ENCODE measurements around the gene C1orf53. TPM values are rescaled to one million over a fixed set of nuclear protein-coding genes. Genes with fewer than 3 reads are reported as not detected.
"Not testable (repeated sequence)": the region's sequence is repeated elsewhere in the genome, so short reads cannot be mapped to it uniquely, and the experiment has no call there.

Gene C1orf53
- total and polyA plus RNA-seq, 2 of the 8 experiments (the other 6 are each of a cell fraction or from before 2014, with no cell fraction given) = 0.56 to 1.3 TPM

DNA sequence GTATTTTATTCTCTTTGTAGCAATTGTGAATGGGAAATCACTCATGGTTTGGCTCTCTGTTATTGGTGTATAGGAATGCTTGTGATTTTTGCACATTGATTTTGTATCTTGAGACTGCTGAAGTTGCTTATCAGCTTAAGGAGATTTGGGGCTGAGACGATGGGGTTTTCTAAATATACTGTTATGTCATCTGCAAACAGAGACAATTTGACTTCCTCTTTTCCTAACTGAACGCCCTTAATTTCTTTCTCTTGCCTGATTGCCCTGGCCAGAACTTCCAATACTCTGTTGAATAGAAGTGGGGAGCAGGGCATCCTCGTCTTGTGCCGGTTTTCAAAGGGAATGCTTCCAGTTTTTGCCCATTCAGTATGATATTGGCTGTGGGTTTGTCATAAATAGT lies 22.0 kb upstream of the C1orf53 start:
- H2BK12ac ChIP-seq (ENCODE audit: low read depth, low read length); H4K5ac ChIP-seq (ENCODE audit: insufficient read length, low read depth, low read length); H2AFZ ChIP-seq (ENCODE audit: low read length); H3K4me1 ChIP-seq (replicated peaks in 1 of 4; ENCODE audit: control insufficient read depth in 3 of 4, insufficient read depth in 4 of 4, low read length in 3 of 4); H2BK20ac ChIP-seq (ENCODE audit: low read length); POLR2A ChIA-PET (ENCODE audit: partially characterized antibody); H3K27ac ChIP-seq (ENCODE audit: low read depth, low read length); H3K23ac ChIP-seq (ENCODE audit: insufficient read length); H3K9me3 ChIP-seq (ENCODE audit: insufficient read depth in 2 of 2, low read depth in 1 of 2, low read length in 1 of 2); H3K14ac ChIP-seq (ENCODE audit: insufficient read length); H3K56ac ChIP-seq (replicated peaks; ENCODE audit: insufficient read length, low read depth, low read length); H4K8ac ChIP-seq (ENCODE audit: extremely low read depth, insufficient read depth, low read length); FAIRE-seq; H2BK5ac ChIP-seq (ENCODE audit: low read depth, low read length); H3K79me2 ChIP-seq (ENCODE audit: control insufficient read depth in 1 of 2, insufficient read depth in 2 of 2, low read length in 2 of 2); H3K79me1 ChIP-seq (ENCODE audit: low read depth, low read length); H3K18ac ChIP-seq (ENCODE audit: extremely low read depth, low read length); H4K20me1 ChIP-seq (replicated peaks in 1 of 2; ENCODE audit: control insufficient read depth in 1 of 2, insufficient read depth in 2 of 2, low read length in 2 of 2); H3K4ac ChIP-seq (replicated peaks; ENCODE audit: insufficient read length, low read depth, low read length); DNase-seq (ENCODE audit: low read depth in 1 of 2, low spot score in 2 of 2); H3K23me2 ChIP-seq (ENCODE audit: low read depth, low read length); H3K9ac ChIP-seq (replicated peaks in 1 of 4; ENCODE audit: extremely low read depth in 1 of 4, low read depth in 3 of 4, low read length in 3 of 4); H3K4me3 ChIP-seq (ENCODE audit: extremely low read depth in 1 of 4, insufficient read depth in 2 of 4, low read depth in 3 of 4, low read length in 4 of 4); H4K91ac ChIP-seq (replicated peaks; ENCODE audit: insufficient read length, low read length); H2AK5ac ChIP-seq (ENCODE audit: low read depth, low read length); H3K27me3 ChIP-seq (replicated peaks in 1 of 4; ENCODE audit: control insufficient read depth in 3 of 4, extremely low read depth in 1 of 4, insufficient read depth in 3 of 4, low read length in 3 of 4); H2BK15ac ChIP-seq (ENCODE audit: low read length); H3K36me3 ChIP-seq (ENCODE audit: control insufficient read depth in 2 of 4, insufficient read depth in 4 of 4, low read length in 3 of 4); H2BK120ac ChIP-seq (replicated peaks; ENCODE audit: low read depth, low read length); H3K4me2 ChIP-seq (ENCODE audit: insufficient read depth in 1 of 2, low read depth in 2 of 2, low read length in 2 of 2): not testable (repeated sequence)
- CTCF ChIA-PET (ENCODE audit: partially characterized antibody) = interaction anchor here (1.2 to 2.4 kb wide), 3 partner anchors 10 to 361 kb away, joined by 3 to 6 read pairs (median 3); no protein-coding TSS in a partner anchor
- 82% methylated on average over 4 of the region's 4 CpGs; no CpG with 5 or more reads in 1 of the 2 experiments for WGBS, 2 experiments (ENCODE audit: extremely low coverage in 1 of 2, insufficient coverage in 1 of 2, insufficient read length in 1 of 2, insufficient replicate concordance in 2 of 2, low coverage in 1 of 2, low lambda C conversion rate in 2 of 2, missing lambda C conversion rate in 1 of 2)

DNA sequence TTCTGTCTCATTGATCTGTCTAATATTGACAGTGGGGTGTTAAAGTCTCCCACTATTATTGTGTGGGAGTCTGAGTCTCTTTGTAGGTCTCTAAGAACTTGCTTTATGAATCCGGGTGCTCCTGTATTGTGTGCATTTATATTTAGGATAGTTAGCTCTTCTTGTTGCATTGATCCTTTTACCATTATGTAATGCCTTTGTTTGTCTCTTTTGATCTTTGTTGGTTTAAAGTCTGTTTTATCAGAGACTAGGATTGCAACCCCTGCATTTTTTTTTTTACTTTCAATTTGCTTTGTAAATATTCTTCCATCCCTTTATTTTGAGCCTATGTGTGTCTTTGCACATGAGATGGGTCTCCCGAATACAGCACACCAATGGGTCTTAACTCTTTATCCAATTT lies 20.2 kb upstream of the C1orf53 start:
- H2BK20ac ChIP-seq (ENCODE audit: low read length); H3K23ac ChIP-seq (ENCODE audit: insufficient read length); DNase-seq (ENCODE audit: low read depth in 1 of 2, low spot score in 2 of 2); H3K9me3 ChIP-seq (ENCODE audit: insufficient read depth in 2 of 2, low read depth in 1 of 2, low read length in 1 of 2); FAIRE-seq; H4K20me1 ChIP-seq (replicated peaks in 1 of 2; ENCODE audit: control insufficient read depth in 1 of 2, insufficient read depth in 2 of 2, low read length in 2 of 2); H3K14ac ChIP-seq (ENCODE audit: insufficient read length); H3K79me2 ChIP-seq (ENCODE audit: control insufficient read depth in 1 of 2, insufficient read depth in 2 of 2, low read length in 2 of 2); H3K27me3 ChIP-seq (replicated peaks in 1 of 4; ENCODE audit: control insufficient read depth in 3 of 4, extremely low read depth in 1 of 4, insufficient read depth in 3 of 4, low read length in 3 of 4); H3K4me1 ChIP-seq (replicated peaks in 1 of 4; ENCODE audit: control insufficient read depth in 3 of 4, insufficient read depth in 4 of 4, low read length in 3 of 4); H3K36me3 ChIP-seq (ENCODE audit: control insufficient read depth in 2 of 4, insufficient read depth in 4 of 4, low read length in 3 of 4); H2AK5ac ChIP-seq (ENCODE audit: low read depth, low read length); CTCF ChIA-PET (ENCODE audit: partially characterized antibody); H3K4me2 ChIP-seq (ENCODE audit: insufficient read depth in 1 of 2, low read depth in 2 of 2, low read length in 2 of 2); H2BK120ac ChIP-seq (replicated peaks; ENCODE audit: low read depth, low read length); H3K79me1 ChIP-seq (ENCODE audit: low read depth, low read length); H2BK5ac ChIP-seq (ENCODE audit: low read depth, low read length); H4K91ac ChIP-seq (replicated peaks; ENCODE audit: insufficient read length, low read length); H3K4me3 ChIP-seq (ENCODE audit: extremely low read depth in 1 of 4, insufficient read depth in 2 of 4, low read depth in 3 of 4, low read length in 4 of 4); H2BK15ac ChIP-seq (ENCODE audit: low read length); H3K23me2 ChIP-seq (ENCODE audit: low read depth, low read length); H3K4ac ChIP-seq (replicated peaks; ENCODE audit: insufficient read length, low read depth, low read length); H4K5ac ChIP-seq (ENCODE audit: insufficient read length, low read depth, low read length); H3K56ac ChIP-seq (replicated peaks; ENCODE audit: insufficient read length, low read depth, low read length); H2AFZ ChIP-seq (ENCODE audit: low read length); H3K18ac ChIP-seq (ENCODE audit: extremely low read depth, low read length); POLR2A ChIA-PET (ENCODE audit: partially characterized antibody); H2BK12ac ChIP-seq (ENCODE audit: low read depth, low read length); H3K27ac ChIP-seq (ENCODE audit: low read depth, low read length); H3K9ac ChIP-seq (replicated peaks in 1 of 4; ENCODE audit: extremely low read depth in 1 of 4, low read depth in 3 of 4, low read length in 3 of 4); H4K8ac ChIP-seq (ENCODE audit: extremely low read depth, insufficient read depth, low read length): not testable (repeated sequence)
- 85% methylated on average over 2 of the region's 2 CpGs; no CpG with 5 or more reads in 1 of the 2 experiments for WGBS, 2 experiments (ENCODE audit: extremely low coverage in 1 of 2, insufficient coverage in 1 of 2, insufficient read length in 1 of 2, insufficient replicate concordance in 2 of 2, low coverage in 1 of 2, low lambda C conversion rate in 2 of 2, missing lambda C conversion rate in 1 of 2)
